Fibroblast of skin of back (primary cell): ENCODE measurements around the gene CEP97.

Source experiments
- DNase-seq: peaks from one replicate; pipeline ENCODE4 v3.0.0-alpha.2; 2013

The CEP97 gene

GRCh38 chr3:101813817-101814440, 89.5 kb downstream of the CEP97 start:
- peak; percentile 39 for DNase-seq

GRCh38 chr3:101814835-101815234, 90.4 kb downstream of the CEP97 start:
- no peak for DNase-seq

GRCh38 chr3:101816215-101817149, 92.1 kb downstream of the CEP97 start:
- peak; percentile 13 for DNase-seq

GRCh38 chr3:101817992-101818391, 93.6 kb downstream of the CEP97 start:
- DNase-seq: no peak

- no peak for DNase-seq
Measured at GRCh38 chr3:101819649-101820206, 95.3 kb downstream of the CEP97 start.
